ENCODE results near the gene EEF1AKMT3.

EEF1AKMT3 gene

DNA sequence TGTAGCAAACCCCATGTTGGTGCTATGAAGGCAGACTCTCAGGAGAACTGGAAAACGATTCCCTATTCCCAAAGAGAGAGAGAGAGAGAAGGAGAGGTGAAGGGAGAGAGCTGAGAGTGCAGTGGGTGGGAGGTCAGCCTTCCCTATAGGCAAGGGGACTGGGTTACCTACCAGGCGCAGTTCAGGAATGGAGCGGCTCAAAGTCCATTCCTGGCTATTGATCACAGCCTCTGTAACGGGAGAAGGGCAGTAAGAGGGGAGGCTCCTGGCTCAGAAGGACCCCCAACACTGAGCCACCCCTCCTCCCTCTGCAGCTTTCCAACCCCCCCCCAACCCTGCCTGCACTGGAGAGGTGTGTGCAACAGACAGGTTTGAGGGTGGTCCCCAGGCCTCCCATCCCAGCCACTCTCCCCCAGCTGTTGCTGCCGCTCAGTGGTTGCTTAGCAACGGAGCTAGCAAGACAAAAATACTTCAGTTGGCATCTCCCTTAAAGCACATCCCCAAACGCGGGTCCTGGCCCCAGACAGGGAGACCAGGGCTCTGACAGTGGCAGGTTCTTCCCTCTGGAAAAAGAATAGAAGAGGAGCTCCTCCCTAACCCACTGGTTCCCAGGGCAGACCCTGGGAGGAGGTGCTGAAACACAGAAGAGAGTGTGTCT, 37.1 kb upstream of the EEF1AKMT3 start:
- peak; percentile 84 for DNase-seq

DNA sequence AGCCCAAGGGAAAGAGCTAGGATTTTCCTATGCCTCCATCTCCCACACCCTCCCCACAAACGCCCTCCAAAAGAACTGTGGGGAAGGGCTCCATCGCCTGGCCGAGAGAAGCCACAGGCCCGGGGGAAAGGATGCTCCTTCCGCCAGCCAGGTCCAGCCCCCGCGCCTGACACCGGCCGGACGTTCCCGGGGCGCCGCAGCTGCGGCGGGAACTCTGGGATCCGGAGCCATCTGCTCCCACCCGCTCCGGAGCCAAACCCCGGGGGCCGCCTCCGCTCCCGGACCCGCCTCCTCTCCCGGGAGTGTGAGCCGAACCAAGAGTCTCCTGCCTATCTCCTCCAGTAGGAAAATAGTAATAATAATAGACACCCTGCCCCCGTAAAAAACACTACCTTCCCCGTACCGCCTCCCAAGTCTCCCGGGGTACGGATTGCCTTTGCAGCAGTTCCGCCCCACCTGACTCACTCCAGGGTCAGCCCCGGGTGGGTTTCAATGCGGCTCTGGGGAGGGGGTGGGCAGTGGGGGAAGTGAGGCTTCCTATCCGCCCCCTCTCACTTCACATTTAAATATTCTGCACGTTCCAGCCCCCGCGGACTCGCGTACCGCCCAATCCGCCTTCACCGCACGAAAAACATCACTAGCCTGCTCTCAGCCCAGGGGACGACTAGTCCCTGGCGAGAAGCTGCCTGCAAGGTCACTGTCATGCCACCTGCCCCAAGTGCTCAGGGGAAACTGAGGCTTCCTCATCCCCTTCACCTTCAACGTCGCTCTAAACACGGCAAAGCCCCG, 36.3 kb upstream of the EEF1AKMT3 start:
- DNase-seq, result peak; percentile 64

DNA sequence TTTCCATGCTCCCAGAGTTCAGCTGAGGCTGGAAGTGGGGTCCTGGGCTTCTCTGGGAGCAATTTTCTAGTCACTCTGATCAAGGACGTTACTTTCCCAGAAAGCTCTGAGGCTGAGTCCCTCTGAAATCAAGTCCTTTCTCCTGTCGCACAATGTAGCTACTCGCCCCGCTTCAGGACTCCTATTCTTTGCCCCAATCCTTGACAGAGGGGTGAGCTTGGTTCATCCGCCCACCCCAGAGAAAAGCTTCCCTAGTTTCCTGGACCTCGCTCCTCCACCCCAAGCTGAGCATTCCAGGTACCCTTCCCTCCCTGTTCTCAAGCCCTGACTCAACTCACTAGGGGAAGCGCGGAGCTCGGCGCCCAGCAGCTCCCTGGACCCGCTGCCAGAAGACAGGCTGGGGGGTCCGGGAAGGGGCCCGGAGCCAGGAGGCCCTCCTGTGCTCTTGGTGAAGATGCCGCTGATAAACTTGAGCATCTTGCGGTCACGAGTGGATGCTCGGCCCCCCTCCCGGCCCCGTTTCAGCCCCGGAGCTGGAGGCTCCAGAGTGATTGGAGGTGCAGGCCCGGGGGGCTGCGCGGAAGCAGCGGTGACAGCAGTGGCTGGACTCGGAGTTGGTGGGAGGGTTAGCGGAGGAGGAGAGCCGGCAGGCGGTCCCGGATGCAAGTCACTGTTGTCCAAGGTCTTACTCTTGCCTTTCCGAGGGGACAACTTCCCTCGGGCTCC, 35.5 kb upstream of the EEF1AKMT3 start:
- no peak for DNase-seq

GRCh38 chr12:57737467-57738460, 34.6 kb upstream of the EEF1AKMT3 start:
- no peak for DNase-seq

- no peak for DNase-seq
Observed at GRCh38 chr12:57738661-57739237, 33.7 kb upstream of the EEF1AKMT3 start, which contains the start of gene AGAP2. Gene AGAP2 (minus strand): TSS chr12:57738742. CDS start chr12:57738246, 496 bp downstream.

DNA sequence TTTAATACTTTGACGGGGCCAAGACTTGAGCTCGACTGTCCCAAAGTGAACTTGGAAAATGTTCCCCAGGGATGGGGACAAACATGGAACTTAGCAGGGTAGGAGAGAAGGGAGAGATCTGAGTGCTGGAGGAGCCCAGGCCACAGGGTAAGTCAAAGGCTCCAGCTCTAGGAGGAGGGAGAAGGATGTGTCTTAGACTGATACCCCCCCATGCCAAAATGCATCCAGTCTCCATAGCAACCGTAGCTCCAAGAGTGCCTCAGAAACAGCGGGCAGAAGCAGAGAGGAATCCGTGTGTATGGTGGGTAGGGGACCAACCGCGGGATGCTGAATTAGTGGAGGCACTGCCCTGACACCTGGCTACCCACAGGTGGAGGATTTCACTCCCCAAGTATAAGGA, 33.0 kb upstream of the EEF1AKMT3 start:
- no peak for DNase-seq

DNA sequence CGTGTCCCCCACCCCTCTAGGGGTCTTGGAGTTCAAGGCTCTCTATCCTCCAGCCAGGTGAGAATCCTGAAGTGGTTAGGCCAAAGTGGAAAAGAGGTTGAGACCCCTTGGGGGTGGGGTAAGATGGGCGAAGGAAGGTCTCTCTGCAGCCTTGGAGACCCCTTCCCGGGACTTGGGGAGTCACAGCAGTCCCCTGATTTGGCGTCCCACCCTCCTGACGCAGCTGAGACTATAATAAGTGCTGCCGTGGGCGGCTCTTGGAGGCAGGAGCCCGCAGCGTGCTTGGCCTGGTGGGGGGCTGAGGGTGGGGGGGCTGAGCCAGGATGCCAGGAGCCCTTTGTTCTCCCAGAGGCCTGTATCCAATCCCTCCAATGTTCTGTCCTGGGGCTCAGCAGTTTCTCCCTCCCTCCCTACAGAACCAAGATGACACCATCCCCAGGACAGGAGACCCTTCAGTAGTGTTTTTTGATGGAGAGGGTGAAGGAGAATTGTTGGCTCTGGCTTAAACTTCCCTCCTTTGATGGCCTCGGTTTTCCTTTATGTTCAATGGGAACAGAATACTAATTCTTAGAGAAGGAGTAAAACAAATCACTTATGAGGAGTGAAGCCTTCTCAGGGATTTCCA, 32.4 kb upstream of the EEF1AKMT3 start:
- DNase-seq, result no peak

DNA sequence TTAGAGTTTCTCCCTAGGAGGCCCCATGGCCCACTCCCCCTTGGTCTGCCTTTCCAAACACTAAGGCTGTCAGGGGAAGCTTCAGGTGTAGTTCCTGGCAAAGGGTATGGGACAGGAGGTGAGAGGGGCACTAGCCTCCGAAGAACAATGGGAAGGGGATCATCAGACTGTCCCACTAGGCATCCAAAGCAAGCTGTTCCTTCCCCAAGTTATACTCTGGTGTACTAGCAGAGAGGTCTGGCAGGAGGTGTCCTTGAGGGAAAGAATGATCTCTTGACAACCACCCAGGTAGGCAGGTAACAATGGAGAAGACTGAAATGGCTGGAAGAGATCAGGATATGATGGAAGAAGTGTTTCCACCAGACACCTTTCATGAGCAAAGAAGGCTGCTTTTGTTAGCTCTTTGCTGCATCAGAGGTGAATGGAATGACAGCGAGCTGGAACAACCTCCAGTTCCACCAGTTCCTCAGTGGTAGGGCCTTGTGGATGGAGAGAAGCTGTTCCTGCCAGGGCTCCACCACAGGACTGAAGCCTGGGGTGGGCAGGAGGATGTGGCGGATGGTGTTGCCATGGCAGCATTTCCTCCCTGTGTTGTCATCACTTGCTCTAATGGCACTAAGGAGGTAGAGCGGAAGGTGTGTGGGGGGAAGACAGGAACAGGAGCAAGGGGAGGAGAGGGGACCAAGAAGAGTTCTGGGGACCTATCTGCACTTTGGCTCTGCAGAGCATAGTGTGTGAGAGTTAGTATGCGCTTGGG, 31.6 kb upstream of the EEF1AKMT3 start:
- no peak for DNase-seq

- no peak for DNase-seq
Observed at GRCh38 chr12:57741413-57741789, 31.0 kb upstream of the EEF1AKMT3 start.

DNA sequence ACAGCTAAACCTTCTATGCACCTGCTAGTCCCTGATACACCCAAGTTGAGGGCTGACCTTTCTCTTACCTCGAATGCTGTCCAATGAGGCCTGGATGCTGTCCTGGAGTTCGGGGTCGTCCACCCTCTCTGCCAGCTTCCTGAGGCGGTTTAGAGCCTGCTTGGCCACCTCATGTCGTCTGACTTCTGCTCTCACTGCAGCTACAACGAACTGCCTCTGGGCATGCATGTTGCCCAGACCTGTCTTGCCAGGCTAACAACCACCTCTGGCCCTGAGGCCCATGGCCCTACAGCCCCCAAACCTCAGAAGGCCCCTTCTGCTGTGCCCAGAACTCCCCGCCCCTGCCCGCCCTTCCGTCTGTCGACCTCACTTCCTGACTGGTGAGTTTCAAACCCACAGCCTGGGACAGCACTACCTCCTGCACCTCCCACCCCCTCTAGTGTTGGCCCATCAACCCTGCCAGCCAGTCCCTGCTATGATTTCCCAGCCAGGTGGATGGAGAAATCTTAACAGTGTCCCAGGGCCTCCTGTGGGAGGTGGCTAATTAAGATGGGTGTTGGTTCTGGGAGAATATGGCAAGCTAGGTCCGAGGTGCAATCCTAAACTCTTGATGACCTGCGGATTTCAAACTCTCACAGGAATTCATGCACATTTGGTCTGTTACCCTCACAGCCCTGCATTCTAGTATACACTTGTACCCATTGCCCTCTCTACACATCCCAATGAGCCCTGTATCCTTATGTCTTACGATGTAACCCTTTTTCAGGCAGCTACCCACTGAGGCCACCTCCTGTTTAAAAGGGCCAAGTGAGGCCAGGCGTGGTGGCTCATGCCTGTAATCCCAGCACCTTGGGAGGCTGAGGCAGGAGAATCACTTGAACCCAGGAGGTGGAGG, 30.3 kb upstream of the EEF1AKMT3 start:
- DNase-seq, result no peak

DNA sequence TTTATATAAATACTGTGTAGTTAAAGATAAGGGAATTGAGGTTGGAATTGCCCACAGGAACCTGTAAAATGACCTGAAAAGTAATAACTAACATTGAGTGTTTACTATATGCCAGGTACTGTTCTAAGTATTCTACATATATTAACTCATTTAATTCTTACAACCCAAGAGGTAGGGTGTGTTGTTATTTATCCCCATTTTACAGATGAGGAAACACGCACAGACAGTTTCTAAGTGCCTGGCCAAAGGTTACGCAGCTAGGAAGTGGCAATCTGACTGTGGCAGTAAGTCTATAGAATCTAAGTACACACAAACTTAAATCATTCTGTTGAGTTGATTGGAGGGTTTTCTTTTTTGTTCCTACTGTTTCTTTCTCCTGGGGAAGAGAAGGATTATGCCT, 28.6 kb upstream of the EEF1AKMT3 start:
- DNase-seq, result no peak

DNA sequence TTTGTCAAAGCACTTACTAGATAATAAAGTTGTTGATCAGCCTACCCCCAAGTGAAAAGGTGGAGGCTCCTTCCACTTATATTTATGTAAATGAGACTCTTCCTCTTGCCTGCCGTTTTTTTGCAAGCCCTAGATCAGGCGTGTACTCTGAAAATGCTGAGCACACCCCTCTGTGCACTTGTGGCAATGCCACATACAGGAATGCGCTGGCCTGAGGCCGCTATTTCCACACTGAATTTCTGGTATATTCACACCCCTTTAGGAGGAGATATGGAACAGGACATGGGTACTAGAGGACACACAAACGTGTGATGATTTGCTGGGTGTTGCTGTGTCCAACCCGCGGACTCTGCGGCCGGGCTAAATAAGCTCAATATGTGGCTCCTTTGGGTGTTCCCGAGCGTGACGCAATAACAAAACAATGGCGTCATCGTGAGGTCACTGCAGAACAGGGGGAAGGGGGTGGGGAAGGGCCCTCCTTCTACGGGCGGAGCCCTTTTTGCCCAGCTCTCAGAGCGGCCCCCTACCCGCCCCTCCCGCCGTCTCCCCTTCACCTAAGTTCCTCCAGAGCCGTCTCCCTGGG, 28.1 kb upstream of the EEF1AKMT3 start:
- DNase-seq, result no peak

- peak; percentile 97 for DNase-seq
Observed at GRCh38 chr12:57744777-57745484, 27.5 kb upstream of the EEF1AKMT3 start, which contains the start of gene TSPAN31. Gene TSPAN31 (plus strand): TSS chr12:57745039. CDS start chr12:57745155, 116 bp downstream.

- no peak for DNase-seq
Observed at GRCh38 chr12:57745485-57745881, 26.9 kb upstream of the EEF1AKMT3 start.

GRCh38 chr12:57746025-57746424, 26.4 kb upstream of the EEF1AKMT3 start:
- no peak for DNase-seq

- no peak for DNase-seq
Observed at GRCh38 chr12:57749061-57749460, 23.4 kb upstream of the EEF1AKMT3 start.

DNA sequence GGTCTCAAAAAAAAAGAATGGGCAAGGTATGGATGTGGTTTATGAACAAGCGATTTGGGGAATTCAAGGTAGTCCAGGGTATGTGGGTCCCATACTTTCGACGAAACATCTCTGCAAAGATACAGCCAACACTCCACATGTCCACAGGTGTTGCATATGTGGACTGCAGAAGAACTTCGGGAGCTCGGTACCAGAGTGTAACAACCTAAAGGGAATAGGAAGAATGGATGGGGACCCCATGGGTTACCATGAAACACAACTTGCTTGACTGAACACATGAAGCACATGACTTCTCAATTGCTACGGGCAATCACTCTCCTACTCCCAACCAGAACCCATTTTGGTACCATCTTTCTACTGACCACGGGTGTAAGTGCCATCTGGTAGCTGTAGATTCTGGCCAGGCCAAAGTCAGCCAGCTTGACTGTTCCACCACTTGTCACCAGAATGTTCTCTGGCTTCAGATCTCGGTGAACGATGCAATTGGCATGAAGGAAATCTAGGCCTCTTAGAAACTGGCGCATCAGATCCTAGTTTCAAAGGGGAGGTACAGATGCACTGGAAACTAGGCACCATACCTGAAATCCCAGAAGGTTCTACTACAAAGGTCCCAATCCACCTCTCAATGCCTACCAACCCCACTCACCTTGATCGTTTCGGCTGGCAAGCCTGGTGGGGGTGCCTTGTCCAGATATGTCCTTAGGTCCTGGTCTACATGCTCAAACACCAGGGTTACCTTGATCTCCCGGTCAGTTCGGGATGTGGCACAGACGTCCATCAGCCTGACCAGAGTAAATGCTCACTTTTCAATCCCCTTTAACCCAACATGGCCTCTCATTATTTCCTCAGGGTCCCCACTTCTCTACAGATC, 21.6 kb upstream of the EEF1AKMT3 start:
- no peak for DNase-seq

GRCh38 chr12:57751432-57751787, 21.0 kb upstream of the EEF1AKMT3 start:
- DNase-seq, result no peak
